MM.1S (cell line): ENCODE data around the gene TRMT44.

Experiments
- EZH2 ChIP-seq: fragments of 300-600 bp; sonication (generic); optimal IDR thresholded peaks from 2 replicates; pipeline ENCODE3; 2017; ENCODE audit warnings: low read depth, mild to moderate bottlenecking, antibody characterized with exemption, low read length, mixed read lengths
- TF ChIP-seq, protein P1 (sequence below): fragments of 300-600 bp; sonication (generic); IDR thresholded peaks from 2 replicates; pipeline ENCODE4 v1.5.1; 2016; ENCODE audit warnings: antibody characterized with exemption, low read length, mixed read lengths

DNA sequence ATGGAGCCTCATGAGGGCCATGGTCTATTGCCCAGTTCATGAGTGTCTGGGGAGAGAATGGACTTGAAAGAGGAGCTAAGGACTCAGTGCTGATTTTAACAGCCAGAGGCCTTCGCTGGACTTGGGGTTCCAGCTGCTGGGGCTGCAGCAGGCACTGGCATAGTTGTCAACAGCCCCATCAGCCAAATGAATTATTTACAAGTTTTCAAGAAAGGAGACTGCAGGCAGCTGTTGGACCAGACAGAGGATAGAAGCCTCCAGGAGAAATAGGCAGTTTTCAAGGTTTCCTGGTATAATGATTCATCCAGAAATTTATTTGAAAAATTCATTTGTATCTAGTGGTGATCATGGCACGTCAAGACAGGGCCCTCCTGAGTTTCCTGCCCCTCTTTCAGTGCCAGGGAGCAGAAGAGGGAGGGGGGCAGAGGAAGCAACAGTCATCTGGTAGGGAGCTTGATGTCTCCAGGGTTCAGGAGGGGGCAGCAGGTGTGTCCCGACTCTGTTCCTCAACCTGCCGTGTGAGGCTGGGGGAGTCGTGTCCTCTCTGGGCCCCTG is 76.5 kb downstream of the TRMT44 start:
- TF ChIP-seq, protein P1, sequence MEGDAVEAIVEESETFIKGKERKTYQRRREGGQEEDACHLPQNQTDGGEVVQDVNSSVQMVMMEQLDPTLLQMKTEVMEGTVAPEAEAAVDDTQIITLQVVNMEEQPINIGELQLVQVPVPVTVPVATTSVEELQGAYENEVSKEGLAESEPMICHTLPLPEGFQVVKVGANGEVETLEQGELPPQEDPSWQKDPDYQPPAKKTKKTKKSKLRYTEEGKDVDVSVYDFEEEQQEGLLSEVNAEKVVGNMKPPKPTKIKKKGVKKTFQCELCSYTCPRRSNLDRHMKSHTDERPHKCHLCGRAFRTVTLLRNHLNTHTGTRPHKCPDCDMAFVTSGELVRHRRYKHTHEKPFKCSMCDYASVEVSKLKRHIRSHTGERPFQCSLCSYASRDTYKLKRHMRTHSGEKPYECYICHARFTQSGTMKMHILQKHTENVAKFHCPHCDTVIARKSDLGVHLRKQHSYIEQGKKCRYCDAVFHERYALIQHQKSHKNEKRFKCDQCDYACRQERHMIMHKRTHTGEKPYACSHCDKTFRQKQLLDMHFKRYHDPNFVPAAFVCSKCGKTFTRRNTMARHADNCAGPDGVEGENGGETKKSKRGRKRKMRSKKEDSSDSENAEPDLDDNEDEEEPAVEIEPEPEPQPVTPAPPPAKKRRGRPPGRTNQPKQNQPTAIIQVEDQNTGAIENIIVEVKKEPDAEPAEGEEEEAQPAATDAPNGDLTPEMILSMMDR = no peak
- no peak for TF ChIP-seq EZH2
